AG04449 (cell line): Measurements from ENCODE around the gene OR13J1.

Experiments
- CTCF ChIA-PET: fragments of 350-600 bp; formaldehyde crosslinking; extraction: SDS; loops from one replicate; lab custom pipeline; 2021; ENCODE audit warnings: antibody characterized with exemption; lab: Yijun Ruan, JAX
- POLR2A ChIA-PET: fragments of 400-600, 350-600 bp; formaldehyde crosslinking; extraction: SDS; loops from one replicate; lab custom pipeline; 2020; ENCODE audit warnings: antibody characterized with exemption, inconsistent platforms; lab: Yijun Ruan, JAX
- DNase-seq: peaks from one replicate; pipeline ENCODE4 v3.0.0-alpha.2; 2010; ENCODE audit warnings: low read depth, low spot score
- H3K4me3 ChIP-seq: 2 replicates; pipeline ENCODE4 v1.5.1; 2011; ENCODE audit warnings: low read depth, mild to moderate bottlenecking, control low read depth, low read length
- TF ChIP-seq, protein P1 (sequence below): IDR thresholded peaks from one replicate; pipeline ENCODE4 v1.5.1; 2011; ENCODE audit warnings: mild to moderate bottlenecking, moderate library complexity, low read length, control low read depth, inconsistent platforms; ENCODE audit not compliant: insufficient read depth; ENCODE audit errors: missing control alignments

OR13J1 gene

DNA sequence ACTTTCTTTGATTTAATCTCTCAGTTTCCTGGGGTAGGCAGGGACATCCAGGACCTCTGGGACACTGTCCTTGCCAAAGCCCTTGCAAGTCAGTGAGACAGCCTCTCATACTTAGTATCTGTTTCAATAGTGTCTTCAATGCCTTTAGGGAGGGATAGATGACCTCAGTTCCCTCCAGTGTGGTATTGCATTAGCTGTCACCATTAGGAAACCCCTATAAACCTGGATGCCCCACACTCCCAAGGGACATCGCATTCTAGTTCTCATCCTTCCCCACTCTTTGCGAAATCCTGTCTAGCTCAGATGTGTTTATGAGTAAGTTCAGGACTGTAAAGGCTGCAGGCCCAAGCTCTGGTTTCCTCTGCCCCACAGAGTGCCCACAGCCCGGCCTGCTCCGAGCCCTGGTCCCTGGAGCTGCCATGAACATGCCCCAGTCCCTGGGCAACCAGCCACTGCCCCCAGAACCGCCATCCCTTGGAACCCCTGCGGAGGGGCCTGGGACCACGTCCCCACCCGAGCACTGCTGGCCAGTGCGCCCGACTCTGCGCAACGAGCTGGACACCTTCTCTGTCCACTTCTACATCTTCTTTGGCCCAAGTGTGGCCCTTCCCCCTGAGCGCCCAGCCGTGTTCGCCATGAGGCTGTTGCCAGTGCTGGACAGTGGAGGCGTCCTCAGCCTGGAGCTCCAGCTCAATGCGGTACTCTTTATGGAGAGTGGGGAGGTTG lies 28.0 kb downstream of the OR13J1 start:
- DNase-seq = no peak

DNA sequence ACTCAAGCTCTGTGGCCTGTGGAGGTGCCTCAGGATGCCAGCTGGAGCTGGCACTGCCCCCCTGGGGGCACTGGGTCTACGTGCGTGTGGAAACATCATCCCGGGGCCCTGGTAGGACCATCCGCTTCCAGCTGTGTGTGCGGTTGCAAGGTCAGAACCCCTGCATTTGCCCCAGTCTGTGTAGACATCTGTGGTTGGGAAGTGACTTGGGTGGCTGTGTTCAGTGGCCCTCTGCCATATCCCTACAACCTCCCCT lies 28.6 kb downstream of the OR13J1 start:
- ChIA-PET POLR2A (no interaction called here), CTCF (interaction anchor here (1.0 to 10.0 kb wide), 5 partner anchors 8 to 51 kb away, joined by 3 to 106 read pairs (median 3); partner anchors contain the start of genes FAM221B and TMEM8B)
- no peak for DNase-seq
- TF ChIP-seq, protein P1, sequence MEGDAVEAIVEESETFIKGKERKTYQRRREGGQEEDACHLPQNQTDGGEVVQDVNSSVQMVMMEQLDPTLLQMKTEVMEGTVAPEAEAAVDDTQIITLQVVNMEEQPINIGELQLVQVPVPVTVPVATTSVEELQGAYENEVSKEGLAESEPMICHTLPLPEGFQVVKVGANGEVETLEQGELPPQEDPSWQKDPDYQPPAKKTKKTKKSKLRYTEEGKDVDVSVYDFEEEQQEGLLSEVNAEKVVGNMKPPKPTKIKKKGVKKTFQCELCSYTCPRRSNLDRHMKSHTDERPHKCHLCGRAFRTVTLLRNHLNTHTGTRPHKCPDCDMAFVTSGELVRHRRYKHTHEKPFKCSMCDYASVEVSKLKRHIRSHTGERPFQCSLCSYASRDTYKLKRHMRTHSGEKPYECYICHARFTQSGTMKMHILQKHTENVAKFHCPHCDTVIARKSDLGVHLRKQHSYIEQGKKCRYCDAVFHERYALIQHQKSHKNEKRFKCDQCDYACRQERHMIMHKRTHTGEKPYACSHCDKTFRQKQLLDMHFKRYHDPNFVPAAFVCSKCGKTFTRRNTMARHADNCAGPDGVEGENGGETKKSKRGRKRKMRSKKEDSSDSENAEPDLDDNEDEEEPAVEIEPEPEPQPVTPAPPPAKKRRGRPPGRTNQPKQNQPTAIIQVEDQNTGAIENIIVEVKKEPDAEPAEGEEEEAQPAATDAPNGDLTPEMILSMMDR = no peak
- H3K4me3 ChIP-seq = no peak overlapping the region

More for the DNA sequence above, 28.0 kb downstream of the OR13J1 start:
- TF ChIP-seq, protein P1 = no peak
- H3K4me3 ChIP-seq = no peak overlapping the region
- POLR2A ChIA-PET = no interaction called here
- CTCF ChIA-PET = interaction anchor here (0.9 to 10.0 kb wide), 6 partner anchors 9 to 52 kb away, joined by 3 to 106 read pairs (median 4); partner anchors contain the start of genes FAM221B and TMEM8B

DNA sequence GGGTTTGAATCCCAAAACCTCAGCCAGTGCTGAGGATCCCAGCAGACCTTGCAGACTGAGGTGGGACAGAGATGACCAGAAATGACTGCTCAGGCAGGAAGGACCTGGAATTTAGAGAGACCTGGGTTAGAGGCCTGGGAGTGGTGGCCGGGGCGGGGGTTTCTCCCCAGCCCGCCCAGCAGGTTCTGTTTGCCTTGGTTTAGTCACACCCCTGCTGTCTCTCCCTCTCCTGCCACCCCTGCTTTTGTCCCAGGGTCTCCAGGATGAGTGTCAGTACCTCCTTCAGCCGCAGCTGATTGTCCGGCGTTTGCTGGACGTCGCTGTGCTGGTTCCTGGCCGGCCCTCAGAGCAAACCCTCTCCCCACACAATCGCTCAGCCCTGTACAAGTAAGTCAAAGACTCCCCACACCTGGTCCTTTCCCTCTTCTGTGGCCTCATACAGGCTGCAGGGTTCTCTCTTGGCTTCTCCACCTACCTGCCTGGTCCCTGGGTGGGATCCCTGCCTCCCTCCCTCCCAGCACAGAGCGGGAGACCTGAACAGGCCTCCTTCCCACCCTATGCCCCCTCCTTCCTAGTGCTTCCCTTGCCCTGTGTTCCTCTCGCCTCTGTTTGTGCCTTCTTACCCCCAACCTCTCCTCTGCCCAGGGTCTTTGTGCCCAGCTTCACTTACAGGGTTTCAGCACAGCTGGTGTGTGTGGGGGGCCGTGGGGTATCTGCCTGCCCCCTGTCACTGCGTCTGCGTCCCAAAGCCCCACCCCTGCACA lies 29.1 kb downstream of the OR13J1 start:
- POLR2A ChIA-PET = no interaction called here
- no peak overlapping the region for H3K4me3 ChIP-seq
- DNase-seq = no peak
- TF ChIP-seq, protein P1 = no peak
- CTCF ChIA-PET = interaction anchor here (1.0 to 10.0 kb wide), 5 partner anchors 8 to 51 kb away, joined by 3 to 106 read pairs (median 3); partner anchors contain the start of genes FAM221B and TMEM8B

DNA sequence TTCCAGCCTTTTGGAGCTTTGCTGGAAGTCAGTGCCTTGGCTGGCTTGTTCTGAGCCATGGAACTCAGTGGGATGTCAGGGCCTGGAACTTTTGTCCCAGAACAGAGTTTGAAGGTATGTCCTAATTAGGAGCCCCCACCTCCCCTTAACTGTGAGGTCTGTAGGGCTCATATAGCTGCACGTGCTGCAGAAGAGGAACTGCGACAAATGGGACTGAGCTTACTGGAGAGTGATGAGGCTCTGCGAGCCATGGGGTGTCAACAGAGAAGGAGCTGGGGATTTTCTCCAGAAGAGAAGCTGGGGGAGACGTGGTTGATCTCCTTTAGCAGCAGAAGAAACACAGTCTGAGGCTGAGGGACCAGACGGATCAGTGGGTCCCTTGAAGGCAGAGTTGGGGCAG lies 30.3 kb downstream of the OR13J1 start:
- no peak overlapping the region for H3K4me3 ChIP-seq
- TF ChIP-seq, protein P1 = no peak
- ChIA-PET POLR2A (no interaction called here), CTCF (interaction anchor here (1.3 to 10.0 kb wide), 3 partner anchors 15 to 64 kb away, joined by 4 to 106 read pairs (median 13); partner anchors contain the start of genes FAM221B and TMEM8B)
- no peak for DNase-seq

DNA sequence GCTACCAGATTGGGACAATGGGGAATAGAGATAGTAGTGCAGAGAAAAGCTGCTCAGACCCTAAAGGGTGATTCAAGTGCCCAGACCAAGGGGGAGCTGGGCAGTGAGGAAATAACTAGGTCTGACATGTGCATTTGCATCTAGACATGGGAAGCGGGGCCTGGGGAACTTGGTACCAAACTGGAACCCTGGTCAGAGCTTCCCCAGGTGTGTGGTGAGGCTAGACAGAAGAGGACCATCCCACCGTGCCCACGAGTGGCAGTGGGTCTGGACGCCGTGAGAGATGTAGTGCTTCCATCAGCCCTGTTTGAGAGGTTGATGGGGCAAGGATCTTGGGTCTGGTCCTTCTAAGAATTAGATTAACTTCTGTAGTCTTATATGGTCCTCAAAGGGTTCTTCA lies 33.6 kb downstream of the OR13J1 start:
- ChIA-PET CTCF (interaction anchor here (0.9 to 10.0 kb wide), 5 partner anchors 11 to 109 kb away, joined by 4 to 106 read pairs (median 5); partner anchors contain the start of genes FAM221B and TMEM8B), POLR2A (no interaction called here)
- no peak for DNase-seq
- TF ChIP-seq, protein P1 = no peak
- no peak overlapping the region for H3K4me3 ChIP-seq

DNA sequence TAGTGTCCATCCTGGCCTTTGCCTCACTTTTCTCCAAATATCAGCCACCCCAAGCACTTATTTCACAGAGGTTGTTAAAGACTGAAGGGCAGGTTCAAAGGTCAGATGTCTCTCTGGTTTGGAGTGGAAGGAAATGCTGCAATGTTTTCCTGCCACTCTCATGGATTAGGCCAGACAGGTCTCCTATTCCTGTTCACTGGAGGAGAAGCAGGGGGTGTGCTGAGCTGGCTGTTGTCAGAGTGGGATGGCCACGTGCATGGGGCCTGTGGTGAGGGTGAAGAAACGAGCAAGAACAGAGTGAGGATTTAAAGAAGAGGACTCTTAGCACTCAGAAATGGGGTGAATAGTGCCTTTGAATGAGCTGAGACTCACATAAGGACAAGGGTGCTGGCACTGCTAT lies 34.4 kb downstream of the OR13J1 start:
- DNase-seq = no peak
- TF ChIP-seq, protein P1 = no peak
- ChIA-PET POLR2A (no interaction called here), CTCF (interaction anchor here (0.7 to 10.0 kb wide), 7 partner anchors 9 to 110 kb away, joined by 3 to 106 read pairs (median 9); partner anchors contain the start of genes FAM221B, HINT2 and TMEM8B)
- H3K4me3 ChIP-seq = no peak overlapping the region
